Endodermal cell (in vitro differentiated cells): Measurements from ENCODE around the gene NRAP. TPM values are rescaled to one million over a fixed set of nuclear protein-coding genes. Genes with fewer than 3 reads are reported as not detected.

ENCODE experiments used
- DNase-seq: peaks from one replicate; pipeline ENCODE4 v3.0.0-alpha.2; 2017
- H3K27ac ChIP-seq: 2 replicates; pipeline ENCODE4 v1.5.1; 2013; ENCODE audit warnings: mild to moderate bottlenecking, low read depth, low read length, moderate library complexity
- H3K27me3 ChIP-seq: 2 replicates; pipeline ENCODE4 v1.6.1; 2013; ENCODE audit warnings: mild to moderate bottlenecking, low read length, moderate library complexity; ENCODE audit not compliant: insufficient read depth, control insufficient read depth, poor library complexity, severe bottlenecking
- H3K36me3 ChIP-seq: 2 replicates; pipeline ENCODE4 v1.7.0; 2013; ENCODE audit warnings: mild to moderate bottlenecking, low read length, moderate library complexity; ENCODE audit not compliant: control insufficient read depth, insufficient read depth
- H3K4me1 ChIP-seq: one replicate; pipeline ENCODE4 v1.7.0; 2013; ENCODE audit warnings: low read length; ENCODE audit not compliant: control insufficient read depth, insufficient read depth
- H3K4me3 ChIP-seq: 2 replicates; pipeline ENCODE4 v1.5.1; 2013; ENCODE audit warnings: mild to moderate bottlenecking, low read length, moderate library complexity
- H3K9ac ChIP-seq: 2 replicates; pipeline ENCODE4 v1.6.1; 2013; ENCODE audit warnings: mild to moderate bottlenecking, low read length, moderate library complexity; ENCODE audit not compliant: poor library complexity, severe bottlenecking; ENCODE audit errors: extremely low read depth
- H3K9me3 ChIP-seq: 2 replicates; pipeline ENCODE4 v1.6.1; 2013; ENCODE audit warnings: mild to moderate bottlenecking, low read length, moderate library complexity; ENCODE audit not compliant: control insufficient read depth
- H3K27ac Mint-ChIP-seq: 2 replicates; pipeline ENCODE4 v1.8.0; 2020; ENCODE audit warnings: mixed read lengths
- H3K27me3 Mint-ChIP-seq: 2 replicates; pipeline ENCODE4 v1.8.0; 2021; ENCODE audit warnings: mild to moderate bottlenecking, mixed read lengths; ENCODE audit not compliant: insufficient read depth
- H3K36me3 Mint-ChIP-seq: 2 replicates; pipeline ENCODE4 v1.8.0; 2020; ENCODE audit warnings: low read depth, mixed read lengths
- H3K4me1 Mint-ChIP-seq: 2 replicates; pipeline ENCODE4 v1.8.0; 2020; ENCODE audit warnings: mixed read lengths
- H3K4me3 Mint-ChIP-seq: 2 replicates; pipeline ENCODE4 v1.8.0; 2020; ENCODE audit warnings: mild to moderate bottlenecking, moderate library complexity, mixed read lengths
- H3K9me3 Mint-ChIP-seq: 2 replicates; pipeline ENCODE4 v1.8.0; 2020; ENCODE audit warnings: mild to moderate bottlenecking, mixed read lengths
- CTCF ChIP-seq: fragments of 200-600 bp; sonication (generic); conservative IDR thresholded peaks from 2 replicates; pipeline ENCODE4 v1.5.0; 2021; ENCODE audit warnings: antibody characterized with exemption, mild to moderate bottlenecking
- WGBS, 2 experiments: methylation state at CpG; one replicate each; pipeline versions ENCODE4 v1.1.5 to v1.1.7; 2013; ENCODE audit warnings: missing lambda C conversion rate in 2 of 2, mixed read lengths in 1 of 2; ENCODE audit not compliant: insufficient coverage in 1 of 2, insufficient read length in 1 of 2; 5-methylcytosine and 5-hydroxymethylcytosine counted together
- total RNA-seq, 2 donors: library from RNA; stranded (reverse); fragmentation: NEBNext Ultra II Directional in 1 of 2; extraction: Animal tissue kit (Norgen Biotek cat#: 25700) in 1 of 2; gene quantifications; 2 replicates in 1 of 2; 3 replicates in 1 of 2; pipeline ENCODE4 v1.2.1, GENCODE V29; 2021

NRAP gene
- total RNA-seq, 2 donors from 2014 or later, result 0.09 to 0.11 TPM

DNA sequence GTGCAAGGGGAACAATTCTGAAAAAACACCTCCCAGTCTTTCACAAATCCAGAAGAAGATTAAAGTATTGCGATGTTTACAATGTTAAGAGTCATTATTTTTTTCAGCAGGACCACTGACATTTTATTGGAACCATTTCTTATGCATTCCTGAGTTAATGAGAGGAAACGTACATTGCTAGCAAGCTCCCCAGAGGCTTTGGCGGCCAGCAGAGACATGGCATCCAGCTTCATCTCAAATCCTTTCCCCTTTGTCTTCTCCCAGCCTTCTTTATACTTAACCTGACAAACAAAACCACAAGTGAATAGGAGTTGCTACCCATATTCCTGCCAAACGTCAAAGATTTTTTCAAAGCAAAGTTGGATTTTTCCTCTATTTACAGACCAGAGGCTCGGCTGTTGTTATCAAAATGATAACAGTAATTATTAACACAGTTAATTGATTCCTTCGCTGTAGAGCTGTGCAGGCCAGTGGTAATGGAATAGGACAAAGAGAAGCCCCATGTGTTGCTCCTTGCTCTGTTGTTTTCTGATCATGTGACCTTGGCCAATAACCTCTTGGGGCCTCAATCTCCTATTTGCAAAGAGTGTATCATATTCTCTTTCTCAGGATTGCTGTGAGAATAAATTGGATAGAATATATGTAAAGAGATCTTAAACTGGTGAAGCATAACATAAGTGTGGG, 32.0 kb downstream of the NRAP start:
- H3K36me3 Mint-ChIP-seq, result no peaks in the 10 kb centered on the region
- no peak overlapping the region for H3K9ac ChIP-seq
- peaks cover 15% of the 10 kb centered on the region for H3K9me3 ChIP-seq
- peaks cover 7% of the 10 kb centered on the region for H3K9me3 Mint-ChIP-seq
- no peak overlapping the region for H3K4me3 ChIP-seq
- TF ChIP-seq CTCF, result no peak
- no peak for DNase-seq
- H3K27me3 ChIP-seq, result no peaks in the 10 kb centered on the region
- peaks cover 5% of the 10 kb centered on the region for H3K27me3 Mint-ChIP-seq
- H3K27ac ChIP-seq, result peak overlapping the region; percentile 64
- WGBS, 2 experiments, result 79 to 83% methylated on average over 5 to 6 of the region's 6 CpGs
- no peak overlapping the region for H3K27ac Mint-ChIP-seq
- peaks cover 2% of the 10 kb centered on the region for H3K4me1 ChIP-seq
- H3K4me3 Mint-ChIP-seq, result no peak overlapping the region
- peaks cover 16% of the 10 kb centered on the region for H3K4me1 Mint-ChIP-seq
- no peaks in the 10 kb centered on the region for H3K36me3 ChIP-seq

- TF ChIP-seq CTCF, result no peak
- H3K9me3 Mint-ChIP-seq, result peaks cover 7% of the 10 kb centered on the region
- no peaks in the 10 kb centered on the region for H3K36me3 ChIP-seq
- H3K36me3 Mint-ChIP-seq, result no peaks in the 10 kb centered on the region
- no peak overlapping the region for H3K27ac Mint-ChIP-seq
- H3K9ac ChIP-seq, result no peak overlapping the region
- no peak overlapping the region for H3K4me3 Mint-ChIP-seq
- 93 to 94% methylated on average over 4 to 5 of the region's 5 CpGs for WGBS, 2 experiments
- peaks cover 15% of the 10 kb centered on the region for H3K9me3 ChIP-seq
- no peak overlapping the region for H3K4me3 ChIP-seq
- no peak overlapping the region for H3K27ac ChIP-seq
- H3K27me3 Mint-ChIP-seq, result peaks cover 9% of the 10 kb centered on the region
- H3K4me1 ChIP-seq, result peaks cover 4% of the 10 kb centered on the region
- peaks cover 20% of the 10 kb centered on the region for H3K4me1 Mint-ChIP-seq
- H3K27me3 ChIP-seq, result no peaks in the 10 kb centered on the region
- no peak for DNase-seq
Measured at GRCh38 chr10:113630929-113631533, 32.8 kb downstream of the NRAP start.

GRCh38 chr10:113628607-113629153, 35.2 kb downstream of the NRAP start:
- Histone ChIP-seq H3K27me3 (no peaks in the 10 kb centered on the region), H3K9me3 (no peaks in the 10 kb centered on the region), H3K36me3 (no peaks in the 10 kb centered on the region), H3K9ac (no peak overlapping the region), H3K27ac (no peak overlapping the region), H3K4me1 (peaks cover 11% of the 10 kb centered on the region), H3K4me3 (no peak overlapping the region)
- H3K4me1 Mint-ChIP-seq, result peaks cover 43% of the 10 kb centered on the region
- no peak for TF ChIP-seq CTCF
- DNase-seq, result no peak
- WGBS, 2 experiments, result 98 to 100% methylated on average over 1 to 2 of the region's 2 CpGs
- no peak overlapping the region for H3K27ac Mint-ChIP-seq
- H3K9me3 Mint-ChIP-seq, result no peaks in the 10 kb centered on the region
- H3K27me3 Mint-ChIP-seq, result peaks cover 8% of the 10 kb centered on the region
- H3K4me3 Mint-ChIP-seq, result no peak overlapping the region
- no peaks in the 10 kb centered on the region for H3K36me3 Mint-ChIP-seq
